Activated CD8-positive, alpha-beta memory T cell treated with anti-CD3 and anti-CD28 coated beads, Interleukin-2, amount 50 U/mL, for 24 hours (primary cell): ENCODE measurements around the gene NAA20.

Source experiments
- DNase-seq: peaks from one replicate; pipeline ENCODE4 v3.0.0-alpha.2; 2020; ENCODE audit errors: extremely low read depth

The NAA20 gene

DNA sequence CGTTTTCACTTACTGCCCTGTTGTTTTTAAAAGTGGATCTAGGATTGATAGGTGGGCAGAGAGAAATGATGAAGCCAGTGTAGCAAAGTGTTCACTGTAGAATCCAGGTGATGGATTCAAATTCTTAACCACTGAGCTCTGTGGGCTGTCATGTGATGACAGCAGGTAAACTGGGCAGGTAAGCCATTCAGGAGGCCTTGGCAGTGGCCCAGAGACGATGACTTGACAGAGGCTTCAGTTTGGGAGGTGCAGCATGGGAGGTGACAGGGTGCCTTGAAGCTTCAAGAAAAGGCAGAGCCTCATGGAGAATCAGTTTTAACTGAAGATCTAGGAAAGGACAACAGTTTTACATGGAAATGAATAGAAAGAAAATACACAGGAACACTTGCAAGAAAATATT, 2.0 kb downstream of the NAA20 start:
- DNase-seq, result no peak

DNA sequence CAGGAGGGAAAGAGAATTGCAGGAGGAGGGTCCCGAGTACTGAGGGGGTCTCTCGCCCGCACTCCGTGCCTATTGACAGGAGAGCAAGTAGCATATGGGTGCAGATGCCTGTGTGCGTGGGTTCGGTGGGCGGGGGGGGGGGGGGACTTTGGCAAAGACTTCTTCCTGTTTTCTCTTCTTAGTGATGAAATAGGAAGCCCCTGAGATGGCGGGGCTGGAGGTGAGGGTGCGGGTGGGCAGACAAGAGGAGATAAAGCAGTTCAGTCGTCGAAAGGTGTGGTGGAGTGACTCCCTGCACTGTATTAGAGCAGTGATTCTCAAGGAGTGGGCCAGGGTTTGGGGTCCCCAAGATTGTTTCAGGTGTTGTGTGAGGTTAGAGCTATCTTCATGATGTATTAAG, 3.7 kb downstream of the NAA20 start:
- DNase-seq, result no peak

- DNase-seq, result no peak
These were observed 4.7 kb downstream of the NAA20 start for GRCh38 chr20:20021835-20022234.

- no peak for DNase-seq
These were observed 5.3 kb downstream of the NAA20 start for GRCh38 chr20:20022498-20022897.

- DNase-seq, result no peak
These were observed 6.2 kb downstream of the NAA20 start for GRCh38 chr20:20023395-20023794.

DNA sequence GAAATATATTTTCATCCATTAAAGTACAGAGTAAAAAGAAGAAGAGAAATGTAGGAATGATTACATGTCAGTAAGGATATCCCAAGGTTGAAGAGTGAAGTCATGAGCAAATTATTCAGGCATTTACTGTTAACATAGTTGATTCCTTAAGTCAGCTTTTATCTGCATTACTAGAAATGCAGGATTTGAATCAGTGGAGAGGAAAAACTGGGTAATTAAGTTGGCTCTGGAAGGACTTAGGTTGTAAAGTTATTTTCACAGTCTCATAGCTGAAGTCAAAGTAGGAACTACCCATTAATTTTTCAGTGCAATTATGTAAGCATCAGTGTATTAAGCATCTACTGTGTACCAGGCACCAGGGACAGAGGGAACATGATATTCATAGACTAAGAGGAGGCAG, 7.8 kb downstream of the NAA20 start:
- no peak for DNase-seq

- no peak for DNase-seq
These were observed 10.1 kb downstream of the NAA20 start for GRCh38 chr20:20027284-20027683.

- no peak for DNase-seq
These were observed 14.6 kb downstream of the NAA20 start for GRCh38 chr20:20031790-20032189.

DNA sequence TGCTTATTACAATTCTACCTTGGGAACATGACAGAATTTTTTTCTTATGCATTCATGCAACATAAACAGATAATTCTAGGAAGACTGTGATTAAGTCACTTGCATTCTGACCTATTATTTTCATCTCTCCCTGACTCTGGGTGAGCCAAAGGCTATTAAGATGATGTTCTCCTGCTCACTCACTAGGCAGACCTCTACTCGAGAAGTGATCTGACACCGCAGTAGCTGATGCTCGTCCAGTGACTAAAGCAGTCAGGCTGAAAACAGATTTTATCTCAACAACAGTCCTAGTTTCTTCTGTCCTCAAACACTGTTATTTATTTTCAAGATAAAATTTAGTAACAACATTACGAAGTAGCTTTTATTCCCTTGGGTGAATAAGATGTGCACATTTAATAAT, 17.3 kb downstream of the NAA20 start:
- no peak for DNase-seq

DNA sequence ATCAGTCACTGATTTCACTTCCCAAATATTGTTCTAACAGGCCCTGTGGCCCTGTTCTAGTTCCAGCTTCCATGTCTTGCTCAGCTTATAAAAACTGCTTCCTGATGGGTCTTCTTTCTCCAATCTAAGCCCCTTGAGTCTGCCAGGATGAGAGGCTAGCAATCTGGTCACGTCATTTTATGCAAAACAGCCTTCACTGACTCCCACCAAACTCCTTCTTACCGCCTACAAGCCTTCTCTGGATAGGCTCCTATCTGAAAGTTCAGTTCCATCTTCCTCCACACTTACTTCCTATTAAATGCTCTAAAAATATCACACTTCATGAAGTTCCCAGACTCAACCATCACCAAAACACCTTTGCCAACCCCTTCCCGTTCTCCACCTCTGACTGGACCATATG, 19.6 kb downstream of the NAA20 start:
- DNase-seq, result no peak

DNA sequence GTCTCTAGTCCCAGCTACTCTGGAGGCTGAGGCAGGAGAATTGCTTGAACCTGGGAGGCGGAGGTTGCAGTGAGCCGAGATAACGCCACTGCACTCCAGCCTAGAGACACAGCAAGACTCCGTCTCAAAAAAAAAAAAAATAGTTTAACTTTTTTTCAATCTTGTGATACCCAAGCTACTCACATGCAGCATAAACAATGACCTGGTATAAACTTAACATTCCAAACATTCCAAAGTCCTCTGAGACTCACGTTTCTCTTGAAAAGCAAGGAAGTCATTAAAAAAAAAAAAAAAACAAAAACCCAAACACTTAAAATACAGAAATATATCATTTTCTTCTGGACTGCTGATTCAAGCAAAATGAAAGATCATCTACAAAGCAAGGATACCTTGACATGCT, 20.8 kb downstream of the NAA20 start:
- DNase-seq, result no peak

DNA sequence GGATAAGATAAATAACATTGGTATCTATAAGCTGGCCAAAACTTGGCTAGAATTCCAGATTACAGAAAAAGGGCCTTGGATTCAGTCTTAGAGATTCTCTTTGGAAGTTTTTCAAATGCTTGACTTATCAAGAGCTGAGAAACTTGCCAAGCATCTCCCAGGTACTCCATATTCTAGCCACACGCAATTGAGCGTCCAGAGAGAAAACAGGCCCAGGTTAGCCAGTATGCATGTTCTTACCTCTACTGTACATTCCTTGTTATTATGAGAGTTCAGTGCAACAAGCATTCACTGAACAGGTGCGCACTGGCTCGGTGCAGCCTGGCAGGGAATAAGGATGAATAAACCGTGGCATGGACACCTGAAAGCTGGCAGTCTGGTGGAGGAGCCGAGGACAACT, 21.4 kb downstream of the NAA20 start:
- no peak for DNase-seq

DNA sequence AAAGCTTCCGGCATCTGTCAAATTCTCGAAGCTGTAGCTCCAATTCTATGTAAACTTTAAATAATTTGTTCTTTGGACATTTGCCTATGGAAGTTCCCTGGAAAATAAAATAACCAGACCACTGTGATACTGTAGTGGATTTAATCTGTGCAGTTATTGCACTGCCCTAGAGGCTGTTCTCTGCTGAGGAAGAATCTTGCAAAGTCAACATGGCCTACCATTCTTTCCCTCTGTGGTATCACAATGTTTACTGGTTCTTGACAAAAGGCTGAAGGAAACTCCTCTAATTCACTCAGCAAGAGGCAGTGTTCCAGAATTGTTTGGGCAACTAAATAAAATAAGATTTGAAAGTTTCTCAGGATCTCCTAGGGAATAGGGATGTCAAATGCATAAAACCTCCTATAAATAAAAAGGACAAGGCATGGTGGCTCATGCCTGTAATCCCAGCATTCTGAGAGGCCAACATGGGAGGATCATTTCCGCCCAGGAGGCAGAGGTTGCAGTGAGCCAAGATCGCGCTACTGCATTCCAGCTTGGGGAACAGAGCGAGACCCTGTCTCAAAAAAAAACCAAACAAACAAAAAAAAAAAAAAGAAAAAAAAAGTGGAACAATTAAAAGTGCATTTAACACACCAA, 22.7 kb downstream of the NAA20 start:
- no peak for DNase-seq

GRCh38 chr20:20051767-20052073, 34.6 kb downstream of the NAA20 start:
- no peak for DNase-seq

DNA sequence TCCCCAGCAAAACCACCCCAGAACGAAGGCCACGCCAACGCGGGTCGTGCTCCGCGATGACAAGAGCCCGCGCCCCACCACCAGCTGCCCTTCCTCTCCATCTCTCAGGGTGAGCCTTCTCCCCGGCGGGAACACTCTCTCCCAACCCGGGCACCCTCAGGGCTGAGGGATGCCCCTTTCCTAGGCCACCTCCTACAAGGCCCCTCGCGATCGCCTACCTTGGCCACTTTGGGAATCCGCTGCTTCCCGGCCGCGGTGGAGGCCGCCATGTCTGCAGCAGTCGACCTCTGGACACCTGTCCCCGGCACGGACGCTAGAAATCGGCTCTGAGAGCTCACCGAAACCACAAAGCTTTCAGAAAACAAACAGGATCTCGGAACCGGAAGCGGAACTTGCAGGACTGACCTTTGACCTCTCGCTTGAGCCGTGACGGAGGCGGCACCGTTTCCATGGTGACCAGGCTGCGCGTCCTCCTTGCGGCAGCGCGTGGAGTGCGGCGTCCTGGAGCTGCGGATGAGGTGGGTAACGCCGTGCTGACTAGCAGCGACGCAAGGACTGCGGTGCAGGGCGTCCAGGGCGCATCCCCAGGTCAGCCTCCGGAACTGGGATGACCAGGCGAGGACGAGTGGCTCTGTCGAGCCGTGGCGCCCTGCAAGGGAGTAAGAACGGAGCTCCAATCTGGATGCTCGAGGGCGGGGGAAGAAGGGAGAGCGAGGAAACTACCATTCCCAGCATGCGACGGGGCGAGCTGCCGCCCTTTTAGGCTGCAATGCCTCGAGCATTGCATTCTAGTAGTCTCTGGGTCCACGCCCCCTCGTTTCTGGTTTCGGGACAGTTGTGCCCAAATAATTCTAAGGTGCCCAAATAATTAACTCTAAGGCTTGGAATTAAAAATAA, 35.2 kb downstream of the NAA20 start, which contains the start of the genes CFAP61 and CRNKL1:
TSS of gene CFAP61 (plus strand) at position 459 of the 897 bp plus-strand sequence. CDS start 4,122 bp downstream, outside the sequence.
TSS of gene CRNKL1 (minus strand) at position 393 of the 897 bp plus-strand sequence. CDS start at position 269, 124 bp downstream.
- peak; percentile 93 for DNase-seq

GRCh38 chr20:20060234-20060998, 43.3 kb downstream of the NAA20 start:
- no peak for DNase-seq

DNA sequence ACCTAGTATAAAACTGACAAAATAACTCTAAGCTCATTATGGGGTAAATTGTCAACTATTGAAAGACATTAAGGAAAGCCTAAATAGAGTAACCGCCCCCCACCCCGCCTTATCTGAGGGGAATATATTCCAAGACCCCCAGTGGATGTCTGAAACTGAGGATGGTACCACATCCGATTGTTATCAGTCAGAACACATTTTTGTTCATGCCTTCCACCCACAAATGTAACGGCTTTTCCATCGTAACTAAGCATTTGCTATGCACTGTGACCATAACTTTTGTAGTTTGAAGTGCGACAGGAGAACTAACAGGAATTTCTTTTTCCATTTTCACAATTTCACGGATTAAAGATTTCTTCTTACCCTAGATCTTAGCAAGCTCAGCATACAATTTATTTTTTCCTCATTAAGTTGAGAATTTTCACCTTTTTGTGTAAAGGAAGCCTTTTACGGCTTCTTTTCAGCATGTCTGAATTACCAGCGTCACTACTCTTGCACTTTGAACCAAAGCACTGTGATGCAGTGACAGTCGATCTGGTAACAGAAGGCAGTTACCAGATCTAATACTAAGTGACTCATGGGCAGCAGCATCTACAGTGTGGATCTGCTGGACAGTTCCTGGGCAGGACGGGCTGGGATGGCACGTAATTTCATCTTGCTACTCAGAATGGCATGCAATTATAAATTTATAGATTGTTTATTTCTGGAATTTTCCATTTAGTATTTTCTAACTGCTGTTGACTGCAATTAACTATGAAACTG, 47.0 kb downstream of the NAA20 start:
- DNase-seq, result no peak

GRCh38 chr20:20065361-20065760, 48.2 kb downstream of the NAA20 start:
- DNase-seq, result no peak

GRCh38 chr20:20070871-20071726, 53.9 kb downstream of the NAA20 start:
- no peak for DNase-seq

GRCh38 chr20:20073801-20074371, 56.7 kb downstream of the NAA20 start:
- no peak for DNase-seq
